Measurements from ENCODE around the gene TMEM126A. TPM values are rescaled to one million over a fixed set of nuclear protein-coding genes. Genes with fewer than 3 reads are reported as not detected.

Gene TMEM126A
- total RNA-seq, 1 experiment from 2014 or later = 37.2 TPM

- ATAC-seq (no peak), DNase-seq (ENCODE audit: low spot score) (no peak)
- TF ChIP-seq ZNF512 (CRISPR knock-in tag; IDR thresholded peaks at IDR 0.05; ENCODE audit: borderline replicate concordance) (no peak), ZSCAN18 (CRISPR knock-in tag; IDR thresholded peaks at IDR 0.05) (no peak), TP53 (CRISPR knock-in tag; IDR thresholded peaks at IDR 0.05) (no peak), FOXP1 (CRISPR knock-in tag; IDR thresholded peaks at IDR 0.05; ENCODE audit: borderline replicate concordance) (no peak), GABPB1 (CRISPR knock-in tag; IDR thresholded peaks at IDR 0.05) (no peak), ZNF232 (CRISPR knock-in tag; IDR thresholded peaks at IDR 0.05) (no peak), TEAD4 (CRISPR knock-in tag; IDR thresholded peaks at IDR 0.05) (no peak), JAZF1 (CRISPR knock-in tag; IDR thresholded peaks at IDR 0.05) (no peak)
- Mint-ChIP-seq H3K9me3 (no peaks in the 10 kb centered on the region), H3K4me1 (peaks cover 13% of the 10 kb centered on the region), H3K4me3 (no peak overlapping the region), H3K27ac (no peak overlapping the region), H3K27me3 (ENCODE audit: low read depth) (no peaks in the 10 kb centered on the region), H3K36me3 (no peaks in the 10 kb centered on the region)
- ChIA-PET POLR2A (interaction anchor here (0.7 kb wide), 1 partner anchor 155 kb away, joined by 3 read pairs; the partner anchor contains the start of gene CCDC83), CTCF (no interaction called here)
These were observed 52.4 kb downstream of the TMEM126A start for GRCh38 chr11:85699957-85700741.

GRCh38 chr11:85704967-85705366 is 57.2 kb downstream of the TMEM126A start:
- no peaks in the 10 kb centered on the region for H3K36me3 Mint-ChIP-seq
- CTCF ChIA-PET = no interaction called here
- no peak for TF ChIP-seq MLX (CRISPR knock-in tag; IDR thresholded peaks at IDR 0.05)
- TF ChIP-seq CREB1 (CRISPR knock-in tag; IDR thresholded peaks at IDR 0.05) = no peak
- TF ChIP-seq GRHL2 (CRISPR knock-in tag; IDR thresholded peaks at IDR 0.05; ENCODE audit: insufficient replicate concordance, severe bottlenecking) = no peak
- no peak for TF ChIP-seq NR3C1 (CRISPR knock-in tag; conservative IDR thresholded peaks at IDR 0.05; ENCODE audit: low read depth)
- no peak for TF ChIP-seq EMX1 (CRISPR knock-in tag; IDR thresholded peaks at IDR 0.05)
- TF ChIP-seq ZNF532 (CRISPR knock-in tag; IDR thresholded peaks at IDR 0.05; ENCODE audit: borderline replicate concordance) = no peak
- no peak for TF ChIP-seq FOXP1 (CRISPR knock-in tag; IDR thresholded peaks at IDR 0.05; ENCODE audit: borderline replicate concordance)
- no peak for TF ChIP-seq PREB (CRISPR knock-in tag; IDR thresholded peaks at IDR 0.05; ENCODE audit: borderline replicate concordance)
- TF ChIP-seq ELF4 (CRISPR knock-in tag; IDR thresholded peaks at IDR 0.05; ENCODE audit: low read depth) = no peak
- TF ChIP-seq STAT6 (CRISPR knock-in tag; conservative IDR thresholded peaks at IDR 0.05; ENCODE audit: low read depth) = no peak
- no peak for TF ChIP-seq ZSCAN18 (CRISPR knock-in tag; IDR thresholded peaks at IDR 0.05)
- no peak for TF ChIP-seq ATF1 (CRISPR knock-in tag; IDR thresholded peaks at IDR 0.05)
- no peak for TF ChIP-seq SP1 (CRISPR knock-in tag; conservative IDR thresholded peaks at IDR 0.05)
- no peak for TF ChIP-seq ZNF423 (CRISPR knock-in tag; IDR thresholded peaks at IDR 0.05)
- TF ChIP-seq FOXK1 (CRISPR knock-in tag; IDR thresholded peaks at IDR 0.05) = no peak

More at GRCh38 chr11:85704967-85705366, 57.2 kb downstream of the TMEM126A start:
- POLR2A ChIA-PET = no interaction called here
- Mint-ChIP-seq H3K9me3 (peaks cover 5% of the 10 kb centered on the region; the same call in 1 of the 2 replicates), H3K4me3 (no peak overlapping the region), H3K4me1 (peaks cover 2% of the 10 kb centered on the region), H3K27me3 (ENCODE audit: low read depth) (no peaks in the 10 kb centered on the region), H3K27ac (no peak overlapping the region)
- DNase-seq (ENCODE audit: low spot score) (no peak), ATAC-seq (no peak)
